ENCODE results near the gene RUNDC3A.
A peak's percentile ranks its signal among the peaks of the same experiment; 100 is the strongest.
"Not testable (repeated sequence)": the region's sequence is repeated elsewhere in the genome, so short reads cannot be mapped to it uniquely, and the experiment has no call there.

RUNDC3A gene

GRCh38 chr17:44320066-44320465, 11.7 kb downstream of the RUNDC3A start:
- 84 to 85% methylated on average over 15 to 16 of the region's 18 CpGs for WGBS, 2 experiments (ENCODE audit: insufficient coverage in 2 of 2)
- Histone ChIP-seq H3K27ac (ENCODE audit: low read depth, low read length, severe bottlenecking) (no peak overlapping the region), H3K4me1 (ENCODE audit: control insufficient read depth, insufficient read depth, low read length, poor library complexity, severe bottlenecking) (peaks cover 6% of the 10 kb centered on the region), H3K36me3 (ENCODE audit: control insufficient read depth, insufficient read depth, low read length) (peaks cover 37% of the 10 kb centered on the region), H3K9me3 (ENCODE audit: control insufficient read depth, low read length) (no peaks in the 10 kb centered on the region), H3K4me3 (ENCODE audit: extremely low read depth, insufficient read depth, low read length, poor library complexity, severe bottlenecking) (no peak overlapping the region)

DNA sequence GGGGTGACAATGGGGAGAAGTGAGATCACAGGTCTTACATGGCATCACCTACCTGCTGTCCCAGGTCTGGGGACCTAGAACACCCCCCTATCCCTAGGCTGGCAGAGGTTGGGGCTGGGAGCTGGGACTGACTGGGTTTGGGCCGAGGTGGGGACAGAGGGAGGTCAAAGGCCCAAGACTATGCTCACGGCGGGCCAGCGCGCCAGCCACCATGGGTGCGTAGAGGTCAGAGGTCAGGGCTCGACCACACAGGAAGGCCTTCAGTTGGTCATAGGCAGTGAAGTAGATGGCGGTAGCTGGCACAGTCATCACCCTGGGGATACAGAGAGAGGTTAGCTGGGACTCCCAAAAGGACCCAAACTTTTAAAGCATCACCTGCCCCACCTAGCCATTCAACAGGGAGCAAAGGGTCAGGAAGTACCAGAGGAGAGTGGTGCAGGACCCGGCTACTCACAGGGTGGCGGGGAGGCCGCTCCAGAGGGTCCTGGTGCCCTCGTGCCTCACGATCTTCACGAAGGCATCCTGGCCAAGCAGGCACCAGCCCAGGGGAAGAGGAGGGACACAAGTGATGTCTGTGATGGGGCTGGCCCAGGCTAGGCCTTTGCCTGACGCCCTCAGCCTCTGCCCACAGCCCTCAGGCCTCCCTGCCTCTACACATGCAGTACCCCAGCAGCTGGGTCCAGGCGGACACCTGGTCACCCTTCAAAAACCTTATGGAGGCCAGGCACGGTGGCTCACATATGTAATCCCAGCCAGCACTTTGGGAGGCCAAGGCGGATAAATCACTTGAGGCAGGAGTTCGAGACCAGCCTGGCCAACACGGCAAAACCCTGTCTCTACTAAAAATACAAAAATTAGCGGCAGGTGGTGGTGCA, 13.1 kb downstream of the RUNDC3A start:
- H3K4me1 ChIP-seq (ENCODE audit: control insufficient read depth, insufficient read depth, low read length, poor library complexity, severe bottlenecking) = peaks cover under 1% of the 10 kb centered on the region
- H3K27ac ChIP-seq (ENCODE audit: low read depth, low read length, severe bottlenecking) = no peak overlapping the region
- WGBS, 2 experiments (ENCODE audit: insufficient coverage in 2 of 2) = 92 to 95% methylated on average over 14 to 20 of the region's 21 CpGs
- H3K9me3 ChIP-seq (ENCODE audit: control insufficient read depth, low read length) = no peaks in the 10 kb centered on the region
- H3K4me3 ChIP-seq (ENCODE audit: extremely low read depth, insufficient read depth, low read length, poor library complexity, severe bottlenecking) = no peak overlapping the region
- H3K36me3 ChIP-seq (ENCODE audit: control insufficient read depth, insufficient read depth, low read length) = peaks cover 37% of the 10 kb centered on the region

DNA sequence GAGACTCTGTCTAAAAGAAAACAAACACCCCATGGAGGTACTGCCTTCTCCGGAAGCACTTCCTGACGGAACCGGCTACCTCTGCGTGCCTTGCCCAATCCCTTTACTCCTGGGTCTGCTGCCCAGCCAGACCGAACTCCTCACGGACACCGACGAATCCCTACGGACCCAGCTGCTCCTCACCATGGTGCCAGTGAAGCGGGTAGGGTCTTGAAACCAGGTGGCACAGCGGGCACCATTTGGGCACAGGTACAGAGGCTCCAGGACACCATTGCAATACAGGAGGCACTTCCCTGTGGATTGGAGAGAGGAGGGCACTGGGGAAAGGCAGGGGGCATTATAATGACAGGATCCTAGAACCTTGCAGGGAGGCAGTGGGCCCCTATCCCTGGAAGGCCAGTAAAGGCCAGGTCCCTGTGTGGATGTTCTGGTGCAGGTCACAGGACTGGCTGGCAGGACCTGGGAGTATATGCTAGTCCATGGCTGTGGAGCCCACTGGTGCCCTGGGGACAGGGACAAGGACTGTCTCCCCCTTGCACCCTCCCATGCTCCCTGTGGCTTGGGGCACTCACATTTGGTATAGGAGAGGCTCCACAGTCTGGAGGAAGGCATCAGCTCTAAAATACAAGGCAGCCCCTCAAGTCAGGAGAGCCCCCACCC, 14.0 kb downstream of the RUNDC3A start:
- Histone ChIP-seq H3K27ac (ENCODE audit: low read depth, low read length, severe bottlenecking) (no peak overlapping the region), H3K4me1 (ENCODE audit: control insufficient read depth, insufficient read depth, low read length, poor library complexity, severe bottlenecking) (no peaks in the 10 kb centered on the region), H3K4me3 (ENCODE audit: extremely low read depth, insufficient read depth, low read length, poor library complexity, severe bottlenecking) (no peak overlapping the region), H3K36me3 (ENCODE audit: control insufficient read depth, insufficient read depth, low read length) (peaks cover 37% of the 10 kb centered on the region), H3K9me3 (ENCODE audit: control insufficient read depth, low read length) (no peaks in the 10 kb centered on the region)
- WGBS, 2 experiments (ENCODE audit: insufficient coverage in 2 of 2) = 95 to 97% methylated on average over 10 to 11 of the region's 11 CpGs

DNA sequence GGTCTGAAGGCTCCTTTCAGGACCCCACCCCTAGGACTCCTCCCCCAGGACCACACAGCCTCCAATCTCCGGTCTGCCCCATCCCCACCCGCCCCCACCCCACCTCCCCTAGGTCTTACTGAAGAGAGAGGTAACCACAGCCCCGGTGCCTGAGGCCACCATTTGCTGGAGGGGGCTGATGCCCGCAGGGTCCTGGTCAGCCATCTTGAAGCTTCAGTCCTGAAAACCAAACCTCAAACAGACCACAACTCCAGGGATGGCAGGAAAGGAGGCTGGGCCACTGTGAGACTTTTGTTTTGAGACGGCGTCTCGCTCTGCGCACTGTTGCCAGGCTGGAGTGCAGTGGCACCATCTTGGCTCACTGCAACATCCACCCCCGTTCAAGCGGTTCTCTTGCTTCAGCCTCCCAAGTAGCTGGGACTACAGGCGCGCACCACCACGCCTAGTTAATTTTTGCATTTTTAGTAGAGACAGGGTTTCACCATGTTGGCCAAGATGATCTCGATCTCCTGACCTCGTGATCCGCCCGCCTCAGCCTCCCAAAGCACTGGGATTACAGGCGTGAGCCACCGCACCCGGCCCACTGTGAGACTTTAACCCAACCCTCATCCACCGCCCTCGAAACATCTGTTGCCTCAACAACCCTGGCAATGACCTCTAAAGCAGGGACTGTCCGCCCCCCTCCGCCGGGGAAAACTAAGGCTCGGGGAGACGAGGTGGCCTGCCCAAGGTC, 15.1 kb downstream of the RUNDC3A start:
- H3K36me3 ChIP-seq (ENCODE audit: control insufficient read depth, insufficient read depth, low read length) = peaks cover 37% of the 10 kb centered on the region
- no peak overlapping the region for H3K27ac ChIP-seq (ENCODE audit: low read depth, low read length, severe bottlenecking)
- 72 to 78% methylated on average over 23 to 24 of the region's 27 CpGs for WGBS, 2 experiments (ENCODE audit: insufficient coverage in 2 of 2)
- H3K4me1 ChIP-seq (ENCODE audit: control insufficient read depth, insufficient read depth, low read length, poor library complexity, severe bottlenecking) = no peaks in the 10 kb centered on the region
- no peaks in the 10 kb centered on the region for H3K9me3 ChIP-seq (ENCODE audit: control insufficient read depth, low read length)
- peak overlapping the region; percentile 78 for H3K4me3 ChIP-seq (ENCODE audit: extremely low read depth, insufficient read depth, low read length, poor library complexity, severe bottlenecking)

GRCh38 chr17:44324092-44324570, 15.7 kb downstream of the RUNDC3A start:
- no peaks in the 10 kb centered on the region for H3K9me3 ChIP-seq (ENCODE audit: control insufficient read depth, low read length)
- WGBS, 2 experiments (ENCODE audit: insufficient coverage in 2 of 2) = 2 to 5% methylated on average over 34 to 38 of the region's 38 CpGs
- H3K36me3 ChIP-seq (ENCODE audit: control insufficient read depth, insufficient read depth, low read length) = peaks cover 34% of the 10 kb centered on the region
- peak overlapping the region; percentile 78 for H3K4me3 ChIP-seq (ENCODE audit: extremely low read depth, insufficient read depth, low read length, poor library complexity, severe bottlenecking)
- no peak overlapping the region for H3K27ac ChIP-seq (ENCODE audit: low read depth, low read length, severe bottlenecking)
- no peaks in the 10 kb centered on the region for H3K4me1 ChIP-seq (ENCODE audit: control insufficient read depth, insufficient read depth, low read length, poor library complexity, severe bottlenecking)

DNA sequence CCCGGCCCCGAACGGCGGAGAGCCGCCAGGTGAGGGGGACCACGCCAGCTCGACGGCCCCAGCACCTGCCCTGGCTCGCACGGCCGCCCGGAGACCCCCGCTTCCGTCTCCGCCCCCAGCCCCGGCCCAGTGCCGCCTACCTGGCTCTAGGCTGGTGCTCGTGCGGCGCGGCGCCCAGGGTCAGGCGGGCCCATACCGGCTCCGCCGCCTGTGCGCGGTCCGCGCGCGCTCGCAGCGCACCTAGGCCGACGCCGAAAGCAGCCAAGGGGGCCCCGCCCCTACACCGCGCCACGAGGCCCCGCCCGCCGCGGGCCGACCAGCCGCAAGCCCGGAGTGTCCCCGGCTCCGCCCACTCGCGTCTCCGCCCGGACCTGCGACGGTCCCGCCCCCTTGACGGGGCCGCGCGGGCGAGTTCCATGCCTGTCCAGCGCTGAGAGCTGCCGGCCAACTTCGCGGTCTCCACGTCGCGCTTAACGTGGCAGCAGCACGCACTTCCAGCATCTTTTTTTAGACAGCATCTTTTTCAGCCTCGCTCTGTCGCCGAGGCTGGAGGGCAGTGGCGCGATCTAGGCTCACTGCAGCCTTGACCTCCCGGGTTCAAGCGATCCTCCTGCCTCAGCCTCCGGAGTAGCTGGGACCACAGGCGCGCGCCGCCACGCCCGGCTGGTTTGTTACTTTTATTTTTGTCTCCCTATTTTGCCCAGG, 16.3 kb downstream of the RUNDC3A start, which contains the start of gene SLC25A39:
Gene SLC25A39 (minus strand): TSS at position 253 of the 705 bp plus-strand sequence. CDS start 1,261 bp downstream, outside the sequence.
- Histone ChIP-seq H3K36me3 (ENCODE audit: control insufficient read depth, insufficient read depth, low read length) (peaks cover 28% of the 10 kb centered on the region), H3K4me1 (ENCODE audit: control insufficient read depth, insufficient read depth, low read length, poor library complexity, severe bottlenecking) (no peaks in the 10 kb centered on the region), H3K4me3 (ENCODE audit: extremely low read depth, insufficient read depth, low read length, poor library complexity, severe bottlenecking) (peak within 1 kb of the TSS; percentile 78), H3K27ac (ENCODE audit: low read depth, low read length, severe bottlenecking) (peak within 1 kb of the TSS; percentile 49), H3K9me3 (ENCODE audit: control insufficient read depth, low read length) (no peaks in the 10 kb centered on the region)
- WGBS, 2 experiments (ENCODE audit: insufficient coverage in 2 of 2) = 1% methylated on average over 68 to 75 of the region's 85 CpGs

- 36 to 44% methylated on average over 21 to 27 of the region's 31 CpGs for WGBS, 2 experiments (ENCODE audit: insufficient coverage in 2 of 2)
- no peaks in the 10 kb centered on the region for H3K4me1 ChIP-seq (ENCODE audit: control insufficient read depth, insufficient read depth, low read length, poor library complexity, severe bottlenecking)
- no peaks in the 10 kb centered on the region for H3K9me3 ChIP-seq (ENCODE audit: control insufficient read depth, low read length)
- peaks cover 9% of the 10 kb centered on the region for H3K36me3 ChIP-seq (ENCODE audit: control insufficient read depth, insufficient read depth, low read length)
- no peak overlapping the region for H3K27ac ChIP-seq (ENCODE audit: low read depth, low read length, severe bottlenecking)
- H3K4me3 ChIP-seq (ENCODE audit: extremely low read depth, insufficient read depth, low read length, poor library complexity, severe bottlenecking) = no peak overlapping the region
Measured at GRCh38 chr17:44326861-44327444, 18.6 kb downstream of the RUNDC3A start.

- no peaks in the 10 kb centered on the region for H3K9me3 ChIP-seq (ENCODE audit: control insufficient read depth, low read length)
- no peak overlapping the region for H3K27ac ChIP-seq (ENCODE audit: low read depth, low read length, severe bottlenecking)
- H3K4me1 ChIP-seq (ENCODE audit: control insufficient read depth, insufficient read depth, low read length, poor library complexity, severe bottlenecking) = no peaks in the 10 kb centered on the region
- 96% methylated on average over 4 to 6 of the region's 7 CpGs for WGBS, 2 experiments (ENCODE audit: insufficient coverage in 2 of 2)
- peaks cover 2% of the 10 kb centered on the region for H3K36me3 ChIP-seq (ENCODE audit: control insufficient read depth, insufficient read depth, low read length)
- no peak overlapping the region for H3K4me3 ChIP-seq (ENCODE audit: extremely low read depth, insufficient read depth, low read length, poor library complexity, severe bottlenecking)
Measured at GRCh38 chr17:44327715-44328449, 19.5 kb downstream of the RUNDC3A start.

- H3K9me3 ChIP-seq (ENCODE audit: control insufficient read depth, low read length); H3K4me3 ChIP-seq (ENCODE audit: extremely low read depth, insufficient read depth, low read length, poor library complexity, severe bottlenecking); H3K27ac ChIP-seq (ENCODE audit: low read depth, low read length, severe bottlenecking); H3K4me1 ChIP-seq (ENCODE audit: control insufficient read depth, insufficient read depth, low read length, poor library complexity, severe bottlenecking); H3K36me3 ChIP-seq (ENCODE audit: control insufficient read depth, insufficient read depth, low read length): not testable (repeated sequence)
- WGBS, 2 experiments (ENCODE audit: insufficient coverage in 2 of 2) = 94 to 100% methylated on average over 3 to 5 of the region's 7 CpGs
Measured at GRCh38 chr17:44329516-44329915, 21.1 kb downstream of the RUNDC3A start.
